ENCODE data around the gene MAP2K4. TPM values are rescaled to one million over a fixed set of nuclear protein-coding genes. Genes with fewer than 3 reads are reported as not detected.

Gene MAP2K4
- total RNA-seq, 1 experiment from 2014 or later: 6.2 TPM

DNA sequence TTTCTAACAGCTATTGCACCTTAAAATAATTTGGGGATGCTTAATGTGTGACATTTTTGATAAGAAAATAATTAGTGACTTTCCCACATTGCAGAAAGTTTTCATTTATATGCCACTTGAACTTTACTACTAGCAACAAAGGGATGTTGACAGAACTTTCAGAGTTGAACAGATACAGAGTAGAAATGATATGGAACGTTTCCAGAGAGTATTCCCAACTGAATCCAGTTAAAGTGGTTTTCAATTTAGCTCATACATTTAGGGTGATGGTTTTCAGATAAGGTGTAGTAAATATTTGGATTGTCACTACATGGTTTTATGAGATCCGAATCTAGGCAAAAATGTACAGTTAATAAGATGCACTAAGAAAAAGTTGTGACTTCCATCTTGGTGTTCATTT, 17.3 kb downstream of the MAP2K4 start:
- no peak for DNase-seq (ENCODE audit: low spot score)

DNA sequence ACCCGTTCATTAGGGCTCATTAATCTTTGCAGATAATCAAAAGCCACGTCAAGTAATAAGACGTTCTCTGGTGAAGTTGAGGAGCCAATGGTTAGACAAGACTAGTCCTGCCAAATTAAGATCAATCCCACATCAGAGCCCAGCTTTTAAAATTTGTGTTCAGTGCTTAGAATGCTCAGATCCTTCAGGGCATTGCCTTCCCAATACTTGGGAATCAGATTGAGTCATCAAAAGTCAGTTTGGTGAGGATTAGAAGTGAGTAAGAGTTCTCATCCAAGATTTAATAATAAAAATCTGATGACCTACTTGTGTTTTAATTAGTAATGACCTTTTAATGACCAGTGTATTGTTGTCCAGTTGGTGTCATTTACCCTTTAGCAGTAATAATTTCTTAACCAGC, 19.8 kb downstream of the MAP2K4 start:
- DNase-seq (ENCODE audit: low spot score): no peak

DNA sequence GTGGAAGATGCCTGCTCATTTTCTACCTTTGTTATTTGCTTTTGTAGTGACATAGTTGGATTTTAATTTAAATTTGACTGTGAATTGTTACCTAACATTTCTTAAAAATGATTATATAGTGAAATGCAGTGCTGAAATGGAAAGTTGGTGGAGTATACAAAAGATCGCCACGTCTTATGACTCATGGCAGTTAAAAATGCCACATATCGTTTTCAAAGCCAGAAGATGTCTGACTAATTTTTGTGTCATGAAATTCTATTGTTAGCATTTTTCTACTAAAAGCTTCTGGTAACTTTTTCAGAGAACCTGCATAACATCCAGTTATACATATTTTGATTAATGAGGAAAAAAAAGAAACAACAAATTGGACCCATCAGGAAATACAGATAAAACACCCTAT, 20.6 kb downstream of the MAP2K4 start:
- no peak for DNase-seq (ENCODE audit: low spot score)

DNA sequence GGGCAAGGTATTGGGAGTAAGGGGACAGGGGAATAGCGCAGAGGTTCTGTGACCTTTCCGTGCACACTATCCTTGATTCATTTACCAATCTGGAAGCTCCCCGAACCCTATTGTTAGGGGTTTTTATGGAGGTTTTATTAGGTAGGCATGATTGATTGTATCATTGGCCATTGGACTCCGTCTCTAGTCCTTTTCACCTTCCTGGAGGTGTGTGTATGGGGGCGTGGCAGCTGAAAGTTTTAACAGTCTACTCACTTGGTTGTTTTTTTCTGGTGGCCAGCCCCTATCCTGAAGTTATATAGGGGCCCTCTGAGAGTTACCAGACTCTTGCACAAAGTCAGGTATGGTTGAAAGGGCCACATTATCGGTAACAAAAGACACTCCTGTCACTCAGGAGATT, 23.0 kb downstream of the MAP2K4 start:
- no peak for DNase-seq (ENCODE audit: low spot score)

DNA sequence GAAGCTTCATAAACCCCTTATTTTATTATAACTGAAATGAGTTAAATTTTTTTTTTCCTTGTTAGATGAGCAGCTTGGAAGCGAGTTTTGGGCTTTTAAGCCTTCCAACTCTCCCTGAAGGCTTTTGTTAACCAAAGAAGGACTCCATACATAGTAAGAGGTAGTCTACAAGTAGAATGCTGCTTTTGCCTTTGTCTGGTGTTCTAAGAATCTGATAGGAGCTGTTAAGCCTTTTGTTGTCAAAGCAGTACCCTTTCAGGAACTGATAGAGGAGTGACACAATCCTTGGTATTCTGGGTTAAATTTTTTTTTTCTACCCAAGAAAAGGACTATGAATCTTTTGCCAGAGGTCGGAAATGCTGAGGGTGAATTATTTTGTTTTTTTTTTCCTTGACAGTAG, 26.1 kb downstream of the MAP2K4 start:
- DNase-seq (ENCODE audit: low spot score): no peak

DNA sequence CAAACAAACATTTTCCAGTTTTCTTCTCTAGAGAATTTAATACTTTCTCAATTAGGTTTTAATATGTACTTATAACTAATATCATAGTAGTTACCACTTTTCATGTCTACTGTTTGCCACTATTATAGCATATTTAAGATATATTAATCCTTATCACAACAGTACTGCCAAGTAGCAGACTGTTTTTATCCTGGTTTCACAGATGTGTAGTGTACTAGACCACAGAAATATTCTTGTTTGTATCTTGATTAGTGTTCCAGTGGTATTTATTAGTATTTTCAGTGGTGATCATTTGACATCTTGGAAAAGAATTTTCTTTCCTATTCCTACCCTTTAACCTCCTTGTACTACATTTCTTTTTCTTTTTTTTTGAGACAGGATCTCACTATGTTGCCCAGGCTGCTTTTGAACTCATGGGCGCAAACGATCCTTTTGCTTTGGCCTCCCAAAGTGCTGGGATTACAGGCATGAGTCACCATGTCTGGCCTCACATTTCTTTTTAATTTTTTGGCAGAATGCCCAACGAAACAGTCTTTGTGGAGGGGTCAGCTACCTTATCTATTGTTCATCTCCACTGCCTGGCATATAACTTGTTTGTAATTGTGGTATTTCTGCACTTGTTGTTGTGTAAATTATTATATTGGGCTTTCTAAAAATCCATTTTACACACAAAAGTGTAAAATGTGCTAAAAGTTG, 27.2 kb downstream of the MAP2K4 start:
- DNase-seq (ENCODE audit: low spot score): no peak

DNA sequence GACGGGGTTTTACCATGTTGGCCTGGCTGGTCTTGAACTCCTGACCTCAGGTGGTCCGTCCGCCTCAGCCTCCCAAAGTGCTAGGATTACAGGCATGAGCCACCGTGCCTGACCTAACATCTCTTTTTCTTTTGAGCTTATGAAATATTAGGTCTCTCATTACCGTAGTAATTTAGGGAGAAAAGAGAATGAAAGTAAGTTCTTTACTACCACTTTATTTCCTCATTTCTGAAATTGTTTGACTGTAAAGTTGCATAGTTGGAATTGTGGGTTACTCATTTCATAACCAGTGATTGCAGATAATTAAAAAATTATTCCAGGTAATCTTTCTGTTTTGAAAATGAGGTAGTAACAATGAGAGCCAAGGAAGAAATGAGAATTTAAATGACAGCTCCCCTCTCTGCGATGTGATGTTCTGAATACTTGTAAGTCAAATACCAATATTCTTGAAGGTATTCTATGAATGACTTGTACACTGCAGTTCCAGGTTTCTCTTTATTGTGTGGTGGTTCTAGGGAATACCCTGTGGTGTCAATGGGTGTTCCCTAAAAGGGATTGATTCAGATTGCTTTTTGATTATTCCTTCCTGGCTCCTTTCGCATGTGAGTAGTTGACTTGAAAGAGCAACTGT, 28.3 kb downstream of the MAP2K4 start:
- DNase-seq (ENCODE audit: low spot score): no peak

DNA sequence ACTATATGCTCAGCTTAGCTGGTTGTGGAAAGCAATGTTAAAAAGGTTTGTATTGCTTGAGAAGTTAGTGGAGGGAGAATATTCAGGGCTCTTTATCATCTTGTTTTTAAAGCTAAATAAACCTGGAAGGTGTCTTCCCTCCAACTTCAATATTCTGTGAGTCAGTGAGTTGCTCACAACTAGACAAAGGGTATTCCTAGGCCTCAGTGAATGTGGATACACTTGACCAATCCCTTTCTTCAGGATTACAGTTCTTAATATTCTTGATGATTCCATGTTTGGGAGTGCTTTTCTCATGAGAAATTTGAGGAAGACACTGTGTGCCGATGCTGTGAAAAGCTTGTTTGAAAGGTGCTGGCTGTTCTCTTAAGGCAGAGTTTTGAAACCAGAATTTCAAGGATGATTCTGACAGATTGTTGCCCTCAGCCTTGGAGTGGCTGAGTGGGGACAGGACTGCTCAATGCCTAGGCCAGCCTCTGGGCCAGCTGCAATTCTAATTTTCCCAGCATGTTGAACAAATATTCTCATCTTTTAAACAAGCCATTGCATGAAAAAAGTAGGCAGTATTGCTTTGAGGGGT, 30.1 kb downstream of the MAP2K4 start:
- no peak for DNase-seq (ENCODE audit: low spot score)

DNA sequence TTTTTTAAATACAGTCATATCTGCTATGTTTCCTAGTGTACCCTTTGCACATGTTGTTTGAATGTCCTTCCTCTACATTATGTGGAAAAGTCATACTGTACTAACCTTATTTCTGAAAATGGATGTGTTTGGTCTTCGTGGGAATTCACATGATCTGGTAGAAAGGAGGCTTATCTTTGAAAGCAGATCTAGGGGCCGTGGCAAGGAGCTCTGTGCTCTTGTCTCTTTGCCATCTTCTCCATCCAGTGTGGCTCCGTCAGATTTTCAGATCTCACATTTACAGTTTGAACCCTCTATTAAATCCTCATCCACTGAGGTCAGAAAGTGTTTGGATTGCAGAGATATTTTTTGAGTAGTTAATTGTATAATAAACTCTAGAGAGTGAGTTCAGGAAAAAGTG, 32.9 kb downstream of the MAP2K4 start:
- DNase-seq (ENCODE audit: low spot score): no peak

DNA sequence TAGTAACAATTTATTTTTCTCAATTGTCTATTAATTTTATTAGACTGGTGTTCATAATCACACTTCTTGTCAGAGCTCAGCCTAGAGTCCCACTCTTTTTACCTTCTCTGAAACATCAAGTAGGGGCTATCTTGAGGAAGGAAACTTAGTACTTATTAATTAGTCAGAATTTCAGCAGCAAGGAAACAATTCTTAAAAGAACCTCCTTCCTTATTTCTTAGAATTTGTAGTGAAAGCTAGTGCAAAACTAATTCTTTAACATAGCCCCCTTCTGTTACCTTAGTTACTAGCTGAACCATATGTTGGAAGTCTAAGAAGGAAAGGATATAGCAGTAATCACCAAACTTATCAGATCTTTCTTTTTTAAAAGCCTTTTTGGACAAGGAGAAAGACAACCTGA, 35.2 kb downstream of the MAP2K4 start:
- DNase-seq (ENCODE audit: low spot score): no peak

DNA sequence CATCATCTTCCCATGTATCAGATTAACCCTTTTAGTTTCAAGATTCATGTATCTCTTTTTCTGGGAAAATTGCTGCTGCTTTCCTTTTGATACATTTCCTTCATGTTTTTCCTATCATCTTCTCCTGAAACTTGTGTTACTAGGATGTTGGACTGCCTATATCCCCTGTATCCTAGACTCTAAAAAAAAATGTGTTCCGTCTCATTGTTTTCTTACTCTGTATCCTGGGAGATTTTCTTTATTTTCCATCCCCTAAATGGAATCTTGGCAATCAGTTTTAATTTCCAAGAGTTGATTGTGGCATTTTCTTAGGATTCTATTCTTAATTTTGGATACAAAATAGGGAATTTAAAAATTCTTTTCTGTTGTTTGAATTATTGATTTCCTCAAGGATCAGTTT, 36.8 kb downstream of the MAP2K4 start:
- no peak for DNase-seq (ENCODE audit: low spot score)

DNA sequence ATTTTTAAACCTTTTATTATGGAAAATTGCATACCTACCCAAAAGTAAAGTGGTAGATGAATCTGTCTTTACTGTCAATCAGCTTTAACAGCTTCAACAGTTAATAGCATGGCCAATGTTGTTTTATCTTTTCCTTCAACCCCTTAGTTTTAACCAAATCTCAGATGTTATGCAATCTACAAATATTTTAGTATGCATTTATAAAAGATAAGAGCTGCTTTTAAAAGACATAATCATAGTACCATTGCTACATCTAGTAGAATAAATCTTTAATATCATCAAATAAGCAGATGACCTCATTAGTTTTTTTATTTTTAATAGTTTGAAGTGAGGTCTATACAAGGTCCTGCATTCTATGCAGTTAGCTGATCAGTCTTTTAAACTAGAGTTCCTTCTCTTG, 37.9 kb downstream of the MAP2K4 start:
- DNase-seq (ENCODE audit: low spot score): no peak

DNA sequence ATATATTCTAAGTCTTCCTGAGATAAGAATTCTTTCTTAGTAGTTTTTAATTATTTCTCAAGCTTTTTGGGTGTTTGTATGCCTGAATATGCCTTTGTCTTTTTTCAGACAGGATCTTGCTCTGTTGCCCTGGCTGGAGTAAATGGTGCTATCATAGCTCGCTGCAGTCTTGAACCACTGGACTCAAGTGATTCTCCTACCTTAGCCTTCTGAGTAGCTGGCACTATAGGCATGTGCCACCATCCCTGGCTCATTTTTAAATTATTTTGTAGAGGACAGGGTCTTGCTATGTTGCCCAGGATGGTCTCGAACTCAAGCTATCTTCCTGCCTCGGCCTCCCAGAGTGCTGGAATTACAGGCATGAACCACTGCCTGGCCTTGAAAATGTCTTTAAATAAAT, 41.6 kb downstream of the MAP2K4 start:
- DNase-seq (ENCODE audit: low spot score): no peak

DNA sequence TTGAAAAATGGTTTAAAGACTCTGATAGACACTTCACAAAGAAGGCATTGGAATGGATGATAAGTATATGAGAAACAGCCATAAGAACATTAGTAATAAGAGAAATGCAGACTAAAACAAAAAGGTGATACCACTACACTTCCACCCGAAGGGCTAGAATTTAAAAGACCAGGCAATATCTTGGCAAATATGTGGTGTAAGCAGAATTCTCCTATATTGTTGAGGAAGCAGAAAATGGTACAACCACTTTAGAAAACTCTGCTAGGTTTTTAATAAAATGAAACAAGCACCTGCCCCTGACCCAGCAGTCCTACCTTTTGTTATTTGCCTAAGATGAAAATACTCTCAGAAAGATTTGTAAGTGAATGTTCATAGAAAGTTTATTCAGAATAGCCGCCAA, 43.7 kb downstream of the MAP2K4 start:
- DNase-seq (ENCODE audit: low spot score): no peak

DNA sequence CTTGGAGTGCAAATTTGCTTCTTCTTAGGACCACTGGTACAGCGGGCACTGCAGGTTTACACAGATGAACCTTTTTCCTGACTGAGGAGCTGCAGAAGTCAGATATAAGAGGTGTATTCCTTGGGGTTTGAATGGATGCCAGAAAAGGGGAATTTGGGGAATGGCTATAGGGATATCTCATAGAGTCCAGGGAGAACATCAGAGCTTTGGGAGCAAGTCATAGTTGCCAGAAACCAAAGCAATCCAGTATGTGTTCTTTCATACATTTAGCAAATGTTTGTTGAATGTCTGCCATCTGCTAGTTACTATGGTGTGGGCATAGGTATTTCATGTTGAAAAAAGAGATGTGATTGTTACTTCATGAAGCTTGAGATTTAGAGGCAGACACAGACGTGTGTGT, 46.8 kb downstream of the MAP2K4 start:
- no peak for DNase-seq (ENCODE audit: low spot score)

DNA sequence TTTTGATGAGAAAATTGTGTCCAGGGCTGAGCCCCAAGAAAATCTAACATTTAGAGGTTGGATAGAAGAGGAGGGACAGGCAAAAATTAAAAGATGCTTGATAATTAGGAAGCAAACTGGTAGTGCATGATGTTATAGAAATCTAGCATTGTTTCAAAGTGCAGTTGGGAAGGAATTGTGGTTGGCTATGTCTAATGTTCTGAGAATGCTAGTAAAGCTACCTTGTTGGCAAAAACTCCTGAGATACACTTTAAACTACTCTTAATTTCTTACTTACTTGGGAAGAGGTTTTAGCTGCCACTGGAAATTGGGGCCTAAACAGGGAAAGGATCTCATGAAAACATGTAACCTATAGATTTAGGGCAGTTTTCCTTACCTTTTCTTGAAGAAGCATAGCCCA, 48.3 kb downstream of the MAP2K4 start:
- no peak for DNase-seq (ENCODE audit: low spot score)

DNA sequence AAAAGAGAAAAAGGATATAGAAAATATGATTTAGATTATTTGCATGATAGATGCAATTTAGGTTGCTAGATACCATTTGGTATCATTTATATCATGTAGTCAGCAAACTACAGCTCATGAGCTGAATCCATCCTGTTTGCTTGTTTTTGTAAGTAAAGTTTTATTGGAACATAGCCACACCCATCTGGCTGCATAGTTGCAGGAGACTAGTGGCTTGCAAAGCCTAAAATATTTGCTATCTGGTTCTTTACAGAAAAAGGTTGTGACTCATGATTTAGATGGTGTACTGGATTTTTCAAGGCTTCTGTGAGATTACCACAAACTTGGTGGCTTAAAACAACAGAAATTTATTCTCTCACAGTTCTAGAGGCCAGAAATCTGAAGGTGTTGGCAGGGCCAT, 49.9 kb downstream of the MAP2K4 start:
- DNase-seq (ENCODE audit: low spot score): no peak

DNA sequence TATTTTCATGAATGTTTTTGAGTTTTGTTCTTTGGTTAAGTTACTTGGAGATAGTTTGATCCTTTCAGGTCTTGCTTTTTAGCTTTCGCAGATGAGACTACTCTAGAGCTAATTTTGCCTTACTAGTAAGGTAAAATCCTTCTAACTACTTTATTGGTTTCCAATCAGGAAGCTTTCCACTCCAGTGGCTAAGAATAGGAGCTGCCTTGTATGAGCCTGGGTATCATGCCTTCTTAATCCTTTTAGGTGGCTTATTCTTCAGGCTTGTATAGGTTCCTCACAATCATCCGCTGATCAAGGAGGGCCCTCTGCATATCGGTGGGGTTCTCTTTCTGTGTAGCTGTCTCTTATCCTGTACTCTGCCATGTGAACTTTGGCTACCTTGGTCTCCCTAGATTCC, 53.7 kb downstream of the MAP2K4 start:
- DNase-seq (ENCODE audit: low spot score): no peak

DNA sequence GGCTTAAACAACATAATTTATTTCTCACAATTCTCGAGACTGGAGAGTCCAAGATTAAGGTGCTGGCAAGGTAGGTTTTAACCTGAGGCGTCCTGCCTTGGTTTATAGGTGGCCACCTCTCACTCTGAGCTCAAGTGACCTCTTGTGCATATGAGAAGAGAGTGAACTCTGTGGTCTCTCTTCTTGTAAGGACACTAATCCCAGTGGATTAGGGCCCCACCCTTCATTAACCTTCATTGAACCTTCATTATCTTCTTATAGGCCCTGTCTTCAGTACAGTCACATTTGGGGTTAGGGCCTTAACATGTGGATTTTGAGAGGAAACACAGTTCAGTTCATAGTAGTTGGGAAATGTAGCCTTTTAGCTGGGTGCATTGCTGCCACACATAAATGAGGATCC, 57.1 kb downstream of the MAP2K4 start:
- no peak for DNase-seq (ENCODE audit: low spot score)

DNA sequence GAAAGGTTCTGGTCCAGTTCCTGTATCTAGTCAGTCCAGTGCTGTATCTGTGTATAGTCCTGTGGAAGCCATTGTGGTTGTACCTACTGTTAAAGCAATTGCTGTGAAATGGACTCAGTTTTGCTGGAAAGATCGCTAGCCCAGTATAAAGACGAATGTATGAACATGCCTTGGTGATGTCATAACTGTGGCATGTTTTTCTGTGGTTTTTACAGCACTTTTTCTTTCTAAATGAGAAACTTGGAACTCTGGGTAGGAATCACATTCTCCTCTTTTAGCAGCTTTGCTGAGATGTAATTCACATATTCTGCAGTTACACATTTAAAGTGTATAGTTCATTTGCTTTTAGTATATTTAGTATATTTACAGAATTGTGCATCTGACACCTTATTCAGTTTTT, 58.1 kb downstream of the MAP2K4 start:
- DNase-seq (ENCODE audit: low spot score): no peak

DNA sequence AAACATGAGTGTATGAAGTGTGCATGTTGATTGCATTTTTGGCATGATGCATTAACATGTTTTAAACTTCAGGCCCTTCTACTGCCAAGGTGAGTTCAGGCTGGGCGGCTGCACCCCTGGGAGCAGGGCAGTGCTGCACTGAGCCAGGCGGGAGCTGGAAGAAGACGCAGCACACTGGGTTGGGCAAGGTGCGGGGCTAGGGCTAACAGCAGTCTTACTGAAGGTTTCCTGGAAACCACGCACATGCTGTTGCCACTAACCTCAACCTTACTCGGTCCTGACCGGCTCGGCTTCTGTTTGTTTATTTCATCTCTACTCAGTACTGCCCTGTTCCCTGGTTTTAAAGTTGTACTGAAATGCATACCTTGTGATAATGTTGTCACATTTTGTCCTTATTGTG, 61.0 kb downstream of the MAP2K4 start:
- no peak for DNase-seq (ENCODE audit: low spot score)

DNA sequence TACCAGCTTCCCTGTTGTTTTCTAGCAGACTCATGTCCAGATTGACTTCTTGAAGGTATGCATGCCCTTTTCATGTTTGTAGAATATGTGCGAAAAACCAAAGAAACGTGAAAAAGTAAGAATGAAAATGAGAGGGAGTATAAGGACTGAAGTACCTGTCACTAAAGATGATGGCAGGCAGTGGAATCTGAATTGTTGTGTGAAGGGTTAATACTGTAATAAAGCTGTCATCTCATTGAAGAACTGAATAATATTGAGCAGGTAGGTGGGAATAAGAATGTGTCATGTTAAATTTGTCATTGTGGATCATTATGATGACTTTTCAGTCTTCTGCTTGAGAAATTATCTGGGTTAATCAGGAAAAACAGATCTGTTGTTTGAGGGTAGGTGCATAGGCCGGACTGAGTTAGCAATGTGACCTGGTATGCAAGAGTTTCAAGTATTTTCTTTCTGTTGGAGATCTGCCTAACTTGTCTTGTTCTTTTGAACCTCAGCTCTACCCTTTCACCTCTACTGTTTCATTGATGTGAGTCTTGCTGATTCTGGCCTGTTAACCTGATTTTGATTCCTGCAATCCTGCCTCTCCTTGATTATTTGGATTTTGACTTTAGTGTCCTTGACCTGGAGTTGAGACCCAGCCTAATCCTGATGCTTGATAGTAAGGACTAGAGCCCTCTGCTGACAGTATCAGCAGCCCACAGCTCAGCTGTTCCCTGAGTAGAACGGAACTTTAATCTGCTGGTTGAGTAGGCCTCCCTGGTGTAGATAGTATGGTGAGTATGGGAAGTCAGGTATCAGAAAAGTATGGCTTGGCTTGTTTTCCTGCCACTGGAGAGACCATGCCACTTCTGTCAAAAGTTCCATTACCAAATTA, 64.6 kb downstream of the MAP2K4 start:
- no peak for DNase-seq (ENCODE audit: low spot score)
